NCI-H345 treated with DMSO at 0.1 percent for 48 hours (cell line): Measurements from ENCODE around the gene C19orf25.

ENCODE experiments used
- DNase-seq: peaks from one replicate; lab custom pipeline; 2025; ENCODE audit not compliant: unreplicated experiment; lab: John Stamatoyannopoulos, UW

Gene C19orf25

GRCh38 chr19:1496714-1497577 lies 17.9 kb upstream of the C19orf25 start:
- DNase-seq, result no peak

- no peak for DNase-seq
Observed at GRCh38 chr19:1495799-1496713, 17.0 kb upstream of the C19orf25 start.

GRCh38 chr19:1495051-1495798 lies 16.2 kb upstream of the C19orf25 start:
- no peak for DNase-seq

DNA sequence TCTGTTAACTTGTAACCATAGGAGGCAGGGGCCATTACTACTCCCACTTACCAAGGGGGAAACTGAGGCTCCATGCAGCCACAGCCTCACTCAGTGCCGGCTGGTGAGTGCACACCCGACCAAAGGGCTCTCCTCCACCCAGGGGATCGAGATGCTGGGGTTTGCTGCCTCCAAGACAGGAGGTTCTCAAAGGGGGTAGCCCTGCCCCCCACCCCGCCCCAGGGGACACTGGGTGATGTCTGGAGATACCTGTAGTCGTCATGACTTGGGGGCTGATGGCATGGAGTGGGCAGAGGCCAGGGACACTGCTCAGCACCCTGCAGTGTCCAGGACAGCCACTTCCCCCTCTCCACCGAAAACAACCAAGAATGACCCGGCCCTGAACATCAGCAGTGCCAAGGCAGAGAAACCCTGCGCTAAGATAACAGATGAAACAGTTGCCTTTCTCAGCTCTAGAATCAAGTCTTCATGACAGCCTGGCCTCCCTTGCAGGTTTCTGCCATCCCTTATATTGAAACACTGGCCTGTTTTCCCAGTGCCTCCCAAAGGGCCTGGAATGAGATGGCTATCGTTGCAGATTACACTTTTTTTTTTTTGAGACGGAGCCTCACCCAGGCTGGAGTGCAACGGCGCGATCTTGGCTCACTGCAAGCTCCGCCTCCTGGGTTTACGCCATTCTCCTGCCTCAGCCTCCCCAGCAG lies 15.2 kb upstream of the C19orf25 start:
- DNase-seq, result no peak

DNA sequence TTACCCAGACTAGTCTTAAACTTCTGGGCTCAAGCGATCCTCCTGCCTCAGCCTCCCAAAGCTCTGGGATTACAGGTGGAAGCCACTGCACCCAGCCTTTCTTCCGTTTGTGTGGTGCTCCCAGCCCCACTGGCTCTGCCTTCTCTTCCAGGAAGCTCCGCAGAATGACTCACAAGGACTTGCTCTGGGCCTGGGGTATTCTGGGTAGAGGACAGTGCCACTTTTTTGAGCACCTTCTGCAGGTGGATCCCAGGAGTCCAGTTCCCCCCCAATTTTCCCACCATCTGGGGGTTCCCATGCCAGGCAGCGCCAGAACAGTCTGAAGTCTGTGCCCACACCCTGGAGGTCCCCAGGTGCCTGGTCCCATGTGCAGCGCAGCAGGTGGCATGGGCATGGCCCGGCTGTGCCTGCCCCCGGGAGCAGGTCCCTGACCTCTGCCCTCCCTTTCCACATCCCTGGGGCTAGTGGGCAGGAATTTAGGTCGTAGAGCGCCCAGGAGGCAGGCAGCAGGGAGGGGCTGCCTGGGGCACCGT lies 13.5 kb upstream of the C19orf25 start:
- DNase-seq, result no peak

GRCh38 chr19:1491849-1492170 lies 12.8 kb upstream of the C19orf25 start:
- no peak for DNase-seq

DNA sequence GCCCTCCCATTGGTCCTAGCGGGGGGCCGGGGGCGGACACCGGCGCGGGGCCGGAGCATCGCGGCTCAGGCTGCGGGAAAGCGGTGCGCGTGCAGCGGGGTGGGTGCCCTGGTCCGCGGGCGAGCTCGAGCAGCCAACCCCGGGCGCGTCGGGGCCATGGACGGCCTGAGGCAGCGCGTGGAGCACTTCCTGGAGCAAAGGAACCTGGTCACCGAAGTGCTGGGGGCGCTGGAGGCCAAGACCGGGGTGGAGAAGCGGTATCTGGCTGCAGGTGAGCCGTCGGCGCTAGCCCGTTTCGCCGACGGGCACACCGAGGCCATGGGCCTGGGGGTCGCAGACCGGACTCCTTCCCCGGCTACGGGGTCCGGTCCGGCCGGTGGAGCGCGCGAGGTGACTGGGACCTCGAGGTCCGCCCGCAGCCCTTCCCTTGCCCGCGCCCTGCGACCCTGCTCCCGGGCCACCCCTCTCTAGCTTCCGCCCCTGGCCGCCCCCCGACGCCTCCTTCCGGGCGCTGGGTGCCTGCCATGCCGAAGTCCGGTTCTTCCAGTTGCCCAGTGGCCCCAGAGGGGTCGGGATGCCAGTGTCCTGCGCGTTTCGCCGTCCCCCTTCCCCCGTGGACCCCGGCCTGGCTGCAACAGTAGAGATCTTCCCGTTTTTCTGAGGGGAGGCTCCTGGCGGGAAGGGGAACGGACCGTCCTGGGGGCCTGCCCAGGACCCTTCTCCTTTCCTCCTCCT lies 12.3 kb upstream of the C19orf25 start, which contains the start of gene REEP6:
TSS of gene REEP6 (plus strand) at position 68 of the 735 bp plus-strand sequence. CDS start at position 157, 89 bp downstream.
- DNase-seq, result no peak

DNA sequence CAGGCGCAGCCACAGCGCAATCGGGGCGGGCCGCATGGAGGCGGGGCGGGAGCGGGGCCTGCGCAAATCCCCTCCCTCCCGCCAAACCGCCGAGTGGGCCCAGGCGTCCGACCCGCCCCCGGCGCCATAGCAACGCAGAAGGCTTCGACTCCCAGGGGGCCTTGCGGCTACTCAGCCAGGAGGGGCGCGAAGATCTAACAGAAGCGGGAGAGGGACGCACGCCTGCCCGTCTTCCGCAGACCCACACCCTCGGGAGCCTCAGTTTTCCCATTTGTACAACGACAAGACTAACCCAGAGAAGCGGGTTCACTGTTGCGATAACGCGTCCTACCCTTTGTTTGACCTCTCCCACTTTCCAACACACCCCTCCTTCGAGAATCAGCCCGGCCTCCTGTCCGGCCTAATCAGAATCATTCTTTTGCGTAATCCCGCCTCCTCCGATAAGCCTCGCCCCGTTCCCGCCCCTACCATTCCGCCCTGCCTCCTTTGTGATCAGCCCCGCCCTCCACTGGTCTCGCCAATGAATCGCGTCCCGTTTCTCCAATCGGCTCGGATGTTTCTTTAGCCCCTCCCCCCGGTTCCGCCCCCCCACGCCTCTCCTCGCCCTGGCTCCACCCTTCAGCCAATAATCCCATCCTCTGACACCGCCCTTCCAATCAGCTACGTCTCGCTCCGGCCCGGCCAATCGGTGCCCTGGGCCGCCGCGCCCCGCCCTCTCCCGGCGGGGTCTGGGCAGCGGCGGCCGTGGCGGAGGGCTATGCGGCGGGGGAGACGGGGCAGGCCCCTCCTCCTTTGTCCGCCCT lies 11.5 kb upstream of the C19orf25 start, which contains the start of gene PCSK4:
TSS of gene PCSK4 (minus strand) at position 40 of the 803 bp plus-strand sequence. CDS start at position 36, 4 bp downstream.
- peak; percentile 99 for DNase-seq

- DNase-seq, result no peak
Observed at GRCh38 chr19:1489463-1490310, 10.7 kb upstream of the C19orf25 start.

DNA sequence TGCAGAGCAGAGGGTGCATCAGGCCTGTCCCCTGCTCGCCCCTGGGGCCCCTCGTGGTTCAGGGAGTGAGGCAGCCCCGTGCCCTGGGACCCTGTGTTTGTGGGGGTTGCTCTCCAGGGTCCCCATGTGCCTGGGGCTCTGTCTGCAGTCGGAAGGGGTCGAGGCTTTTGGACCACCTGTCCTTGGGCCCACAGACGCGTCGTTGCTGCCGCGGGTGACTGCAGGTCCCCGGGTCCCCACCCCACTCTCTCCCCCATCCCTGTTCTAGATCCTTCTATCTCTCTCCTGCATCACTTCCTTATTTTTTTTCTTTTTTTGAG lies 9.2 kb upstream of the C19orf25 start:
- DNase-seq, result no peak

- DNase-seq, result no peak
Observed at GRCh38 chr19:1487576-1488281, 8.7 kb upstream of the C19orf25 start.

DNA sequence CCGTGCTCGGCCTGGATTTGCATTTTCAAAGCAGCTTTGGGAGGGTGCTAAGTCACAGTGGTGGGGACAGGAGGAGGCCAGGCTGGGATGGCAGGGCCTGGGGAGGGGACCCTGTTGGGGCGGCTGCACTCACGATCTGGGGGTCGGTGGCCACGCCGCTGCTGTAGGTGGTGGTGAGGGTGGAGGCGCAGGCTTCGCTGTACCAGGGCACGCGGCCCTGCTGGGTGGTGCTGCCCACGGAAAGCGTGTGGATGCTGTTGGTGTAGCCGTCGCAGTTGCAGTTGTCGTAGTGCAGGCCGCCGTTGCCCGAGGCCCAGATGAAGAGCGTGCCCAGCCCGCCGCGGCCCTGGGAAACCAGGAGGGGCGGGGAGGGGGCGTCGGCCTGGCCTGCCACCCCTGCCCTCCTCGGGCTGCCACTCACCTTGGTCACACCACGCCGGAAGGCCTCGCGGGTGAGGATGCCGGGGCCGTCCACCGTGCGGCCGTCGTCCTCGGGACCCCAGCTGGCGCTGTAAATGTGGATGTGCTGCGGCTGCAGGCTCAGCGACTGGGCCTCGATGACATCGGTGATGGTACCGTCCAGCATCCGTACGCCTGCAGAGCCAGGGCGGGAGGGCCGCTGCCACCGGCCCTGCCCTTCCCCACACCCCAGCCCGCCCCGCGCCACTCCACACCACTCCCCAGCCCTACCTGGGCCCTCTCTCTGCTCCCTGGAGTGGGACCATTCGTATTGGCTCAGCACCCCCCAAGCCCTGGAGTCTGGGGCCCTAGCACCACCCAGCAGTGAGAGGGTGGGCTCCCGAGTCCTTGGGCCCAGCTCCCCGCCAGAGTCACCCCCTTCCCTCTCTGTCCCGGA lies 7.9 kb upstream of the C19orf25 start:
- DNase-seq, result no peak

DNA sequence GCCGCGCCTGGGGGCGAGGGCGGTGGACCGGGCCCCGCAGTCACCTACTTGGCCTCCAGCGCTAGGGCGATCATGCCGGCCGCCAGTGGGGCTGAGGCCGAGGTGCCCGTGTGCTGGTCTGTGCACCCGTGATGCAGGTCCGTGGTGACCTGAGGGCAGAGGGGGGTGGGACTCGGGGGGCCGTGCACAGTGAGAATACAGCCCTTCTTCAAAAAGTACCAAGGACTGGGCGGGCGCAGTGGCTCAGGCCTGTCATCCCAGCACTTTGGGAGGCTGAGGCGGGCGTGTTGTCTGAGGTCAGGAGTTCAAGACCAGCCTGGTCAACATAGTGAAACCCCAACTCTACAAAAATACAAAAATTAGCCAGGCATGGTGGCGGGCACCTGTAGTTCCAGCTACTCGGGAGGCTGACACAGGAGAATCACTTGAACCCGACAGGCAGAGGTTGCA lies 5.0 kb upstream of the C19orf25 start:
- no peak for DNase-seq

DNA sequence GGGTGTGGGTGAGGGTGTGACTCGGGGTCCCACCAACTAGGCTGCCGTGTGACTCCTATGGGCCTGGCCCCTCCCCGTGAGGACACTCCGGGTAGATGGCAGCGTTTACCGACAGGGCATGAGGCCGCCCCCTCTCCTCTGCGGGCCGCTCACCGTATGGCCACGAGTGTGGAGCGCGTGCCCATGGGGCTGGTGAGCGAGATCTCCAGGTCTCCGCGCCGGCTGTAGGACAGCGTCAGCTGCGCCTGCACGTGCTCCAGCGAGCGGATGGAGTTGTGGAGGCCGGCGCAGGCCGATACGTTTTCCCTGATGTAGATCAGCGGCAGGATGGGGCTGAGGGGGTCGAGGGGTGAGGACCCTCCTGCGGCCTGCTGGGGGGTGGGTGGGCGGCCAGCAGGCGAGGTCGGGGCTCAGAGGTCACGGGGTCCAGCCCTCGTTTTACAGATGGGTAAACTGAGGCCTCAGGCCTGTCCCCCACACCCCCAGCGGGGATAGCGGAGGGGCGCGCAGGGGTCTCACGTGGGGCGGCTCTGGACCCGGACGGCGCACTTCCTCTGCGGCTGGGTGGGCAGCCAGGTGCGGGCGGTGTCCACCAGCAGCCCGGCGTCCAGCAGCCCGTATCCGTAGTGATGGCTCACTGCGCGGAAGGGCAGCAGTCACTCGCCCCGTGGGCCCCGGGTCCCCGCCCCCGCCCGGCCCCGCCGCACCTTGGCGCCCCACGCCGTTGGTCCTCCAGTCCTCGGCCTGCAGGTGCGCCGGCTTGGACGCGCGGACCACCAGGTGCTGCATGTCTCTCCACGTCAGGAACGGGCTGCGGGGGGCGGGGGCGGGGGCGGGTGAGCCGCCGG lies 4.3 kb upstream of the C19orf25 start:
- DNase-seq, result no peak

- no peak for DNase-seq
Observed at GRCh38 chr19:1482361-1483130, 3.5 kb upstream of the C19orf25 start.
